GM20000 (cell line): ENCODE measurements around the gene RTL10.

Source experiments
- DNase-seq: peaks from one replicate; pipeline ENCODE4 v3.0.0; 2012; ENCODE audit warnings: low spot score
- TF ChIP-seq, protein P1 (sequence below): IDR thresholded peaks from 2 replicates; pipeline ENCODE4 v1.5.1; 2012; ENCODE audit warnings: mild to moderate bottlenecking, control low read depth; ENCODE audit errors: extremely low read depth, missing control alignments

The RTL10 gene

DNA sequence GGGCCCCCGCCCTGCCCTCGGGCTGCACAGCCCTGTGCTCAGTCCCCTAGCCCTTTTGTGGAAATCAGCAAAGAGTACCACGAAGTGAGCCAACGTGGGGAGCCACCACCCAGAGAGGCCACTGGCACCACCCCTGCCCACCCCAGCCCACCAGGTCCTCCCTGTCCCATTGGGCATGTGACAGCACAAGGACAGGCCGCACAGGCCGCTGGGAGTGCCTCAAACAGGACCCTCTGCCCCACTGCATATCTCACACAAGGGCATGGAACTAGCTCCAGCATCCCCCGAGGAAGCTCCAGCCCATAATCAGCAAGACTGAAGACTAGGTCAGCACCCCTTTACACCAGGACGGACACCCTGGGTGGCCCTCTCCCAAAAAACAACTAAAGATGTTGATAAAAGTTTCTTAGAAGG, 29.7 kb downstream of the RTL10 start:
- TF ChIP-seq, protein P1, sequence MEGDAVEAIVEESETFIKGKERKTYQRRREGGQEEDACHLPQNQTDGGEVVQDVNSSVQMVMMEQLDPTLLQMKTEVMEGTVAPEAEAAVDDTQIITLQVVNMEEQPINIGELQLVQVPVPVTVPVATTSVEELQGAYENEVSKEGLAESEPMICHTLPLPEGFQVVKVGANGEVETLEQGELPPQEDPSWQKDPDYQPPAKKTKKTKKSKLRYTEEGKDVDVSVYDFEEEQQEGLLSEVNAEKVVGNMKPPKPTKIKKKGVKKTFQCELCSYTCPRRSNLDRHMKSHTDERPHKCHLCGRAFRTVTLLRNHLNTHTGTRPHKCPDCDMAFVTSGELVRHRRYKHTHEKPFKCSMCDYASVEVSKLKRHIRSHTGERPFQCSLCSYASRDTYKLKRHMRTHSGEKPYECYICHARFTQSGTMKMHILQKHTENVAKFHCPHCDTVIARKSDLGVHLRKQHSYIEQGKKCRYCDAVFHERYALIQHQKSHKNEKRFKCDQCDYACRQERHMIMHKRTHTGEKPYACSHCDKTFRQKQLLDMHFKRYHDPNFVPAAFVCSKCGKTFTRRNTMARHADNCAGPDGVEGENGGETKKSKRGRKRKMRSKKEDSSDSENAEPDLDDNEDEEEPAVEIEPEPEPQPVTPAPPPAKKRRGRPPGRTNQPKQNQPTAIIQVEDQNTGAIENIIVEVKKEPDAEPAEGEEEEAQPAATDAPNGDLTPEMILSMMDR: no peak
- no peak for DNase-seq

DNA sequence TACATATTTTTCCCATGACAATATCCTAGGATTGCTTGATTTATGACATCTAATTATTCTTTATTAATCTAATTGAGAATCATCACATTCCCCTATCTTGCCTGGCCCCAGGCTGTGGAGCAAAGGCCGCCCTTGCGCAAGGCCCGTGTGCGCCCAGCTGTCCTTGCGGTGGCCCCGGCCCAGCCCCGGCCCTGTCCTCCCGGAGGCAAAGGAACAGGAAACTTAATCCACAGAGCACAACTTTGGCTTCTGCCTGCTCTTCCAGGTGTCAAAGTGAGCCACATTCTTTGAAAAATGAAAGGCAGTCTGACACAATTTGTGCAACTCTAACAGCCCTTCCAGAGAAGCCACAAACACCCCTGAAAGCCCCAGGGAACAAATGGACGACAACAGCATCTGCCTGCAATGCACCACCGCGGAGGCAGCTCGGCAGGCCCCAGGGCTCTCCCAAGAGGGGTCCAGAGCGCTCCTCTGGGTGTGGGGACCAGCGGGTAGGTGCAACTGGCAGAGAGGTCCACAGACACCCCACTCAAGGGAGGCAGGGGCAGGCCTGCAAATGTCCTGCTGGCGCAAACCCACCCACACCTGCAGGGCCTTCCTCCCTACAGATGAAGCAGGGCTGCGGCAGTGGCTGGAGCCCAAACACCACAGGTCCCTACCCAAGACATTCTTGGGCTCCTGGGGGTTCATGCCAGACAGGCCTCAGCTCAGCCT, 30.3 kb downstream of the RTL10 start:
- no peak for DNase-seq

DNA sequence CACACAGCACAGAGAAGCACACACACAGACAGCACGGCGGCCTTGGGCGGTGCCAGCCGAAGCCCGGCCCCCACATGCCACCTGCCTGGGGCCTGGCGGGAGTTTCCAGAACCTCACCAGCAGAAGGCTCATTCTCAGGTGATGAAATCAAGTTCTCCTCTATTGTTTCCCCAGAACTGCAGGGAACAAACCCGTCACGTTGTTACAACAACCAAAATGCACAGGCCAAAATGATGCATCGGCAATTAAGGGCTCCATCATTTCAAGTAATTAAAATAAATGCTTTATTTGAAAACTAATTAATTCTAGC, 30.8 kb downstream of the RTL10 start:
- no peak for DNase-seq
- TF ChIP-seq, protein P1: no peak

More for the DNA sequence above, 30.3 kb downstream of the RTL10 start:
- TF ChIP-seq, protein P1: no peak

DNA sequence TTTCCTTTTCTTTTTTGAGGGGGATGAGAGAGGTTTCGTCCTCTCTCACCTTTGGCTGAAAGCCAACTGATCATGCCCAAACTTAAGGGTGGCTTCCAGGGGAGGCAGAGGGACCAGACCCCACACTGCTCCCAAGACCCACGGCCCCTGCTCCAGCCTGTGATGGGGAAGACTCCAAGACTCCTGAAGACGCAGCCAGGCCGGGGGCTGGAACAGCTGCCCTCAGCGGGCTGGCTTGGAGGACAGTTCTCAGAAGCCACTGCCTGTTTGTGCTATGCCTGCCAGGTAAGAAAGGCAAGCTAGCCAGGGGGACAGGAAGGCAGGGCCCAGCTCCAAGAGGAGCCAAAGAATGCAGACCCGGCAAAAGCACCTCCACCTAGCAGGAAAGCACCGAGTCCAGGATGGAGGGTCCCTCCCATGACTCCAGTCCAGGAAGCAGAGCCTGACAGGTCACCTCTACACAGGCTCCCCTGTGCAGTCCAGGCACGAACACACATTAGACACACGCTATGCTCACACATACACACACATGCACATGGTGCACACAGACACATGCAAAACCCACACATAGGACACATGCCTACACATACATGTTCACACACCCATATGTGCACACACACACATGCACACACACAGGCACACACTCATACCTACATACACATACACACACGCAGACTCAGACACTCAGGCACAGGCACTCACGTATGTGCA, 31.3 kb downstream of the RTL10 start:
- TF ChIP-seq, protein P1: no peak
- no peak for DNase-seq

DNA sequence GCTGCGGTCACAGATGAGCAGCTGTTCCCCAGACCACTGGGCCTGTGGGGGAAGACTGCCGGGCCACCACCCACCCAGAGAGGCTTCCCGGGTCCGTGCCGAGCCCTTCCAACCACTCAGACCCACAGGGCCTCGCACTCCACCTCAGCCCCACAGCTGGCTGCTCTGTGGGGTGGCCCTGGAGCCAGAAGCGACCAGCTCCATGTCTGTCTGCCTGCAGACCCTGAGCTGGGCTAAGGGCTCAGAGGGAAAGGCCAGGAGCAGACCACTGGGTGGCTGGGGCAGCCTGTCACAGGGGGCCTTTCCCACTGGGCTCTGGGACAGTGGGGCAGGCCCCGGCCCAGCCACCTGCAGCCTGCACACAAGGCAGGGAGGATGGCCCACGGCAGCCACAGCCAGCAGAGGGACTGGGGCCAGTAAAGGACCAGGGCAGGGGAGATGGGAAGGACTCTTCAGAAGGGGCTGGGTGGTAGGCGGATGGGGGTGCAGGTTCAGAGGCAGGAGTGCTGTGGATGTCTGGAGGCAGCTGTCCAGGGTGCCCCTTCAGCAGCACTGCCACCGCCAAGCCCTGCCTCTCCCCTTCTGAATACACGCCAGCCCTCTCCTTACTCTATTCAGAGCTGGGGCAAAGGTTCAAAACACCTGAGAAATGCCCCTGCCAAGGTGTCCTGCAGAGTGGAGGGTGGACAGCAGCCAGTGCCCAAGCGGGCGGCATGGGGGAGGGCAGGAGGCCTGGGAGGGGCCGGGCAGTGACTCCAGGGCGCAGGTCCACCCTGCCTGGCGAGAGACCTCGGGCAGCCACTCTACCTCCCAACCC, 32.2 kb downstream of the RTL10 start:
- DNase-seq: no peak
- TF ChIP-seq, protein P1: no peak

DNA sequence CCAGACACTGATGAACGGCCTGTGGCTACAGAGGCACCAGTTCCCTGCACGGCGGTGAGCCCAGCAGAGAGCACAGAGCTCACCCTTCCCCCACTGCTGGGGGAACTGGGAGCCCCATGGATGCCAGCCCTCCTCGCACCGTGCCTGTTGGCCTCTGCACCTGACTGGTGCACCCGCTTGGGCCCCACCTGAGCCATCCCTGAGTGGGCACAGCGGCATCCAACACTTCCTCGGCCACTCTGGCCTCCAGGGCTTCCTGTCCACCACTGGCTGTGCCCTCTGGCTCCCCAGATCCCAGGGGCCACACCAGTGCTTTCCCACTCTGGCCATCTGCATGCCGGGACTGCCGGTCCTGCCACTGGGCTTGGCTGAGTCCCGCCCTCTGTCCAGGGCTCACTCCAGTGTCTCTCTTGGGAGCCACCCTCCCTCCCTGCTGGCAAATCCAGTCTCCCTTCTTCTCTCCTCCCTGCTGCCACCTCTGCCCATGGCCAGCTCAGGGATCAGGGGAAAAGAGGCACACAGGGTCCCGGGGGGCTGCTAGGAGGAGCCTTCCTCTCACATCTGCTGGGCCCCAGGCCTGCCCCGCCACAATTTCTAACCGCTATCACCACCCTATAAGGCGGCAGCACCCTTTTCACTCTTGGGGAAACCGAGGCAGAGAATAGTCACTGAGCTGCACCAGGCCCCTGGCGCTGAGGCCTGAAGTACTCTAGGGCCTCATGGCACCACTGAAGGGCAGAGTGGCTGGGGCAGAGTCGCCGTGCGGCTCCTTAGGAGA, 33.0 kb downstream of the RTL10 start:
- DNase-seq: no peak

More for the DNA sequence above, 33.0 kb downstream of the RTL10 start:
- TF ChIP-seq, protein P1: no peak
